SW 1271 (cell line): ENCODE measurements around the gene CITED2.
A peak's percentile ranks its signal among the peaks of the same experiment; 100 is the strongest.
"Not testable (repeated sequence)": the region's sequence is repeated elsewhere in the genome, so short reads cannot be mapped to it uniquely, and the experiment has no call there.

Experiments
- DNase-seq, 2 experiments: peaks; one replicate each; lab custom pipeline; 2025; lab: John Stamatoyannopoulos, UW

The CITED2 gene, protein sequence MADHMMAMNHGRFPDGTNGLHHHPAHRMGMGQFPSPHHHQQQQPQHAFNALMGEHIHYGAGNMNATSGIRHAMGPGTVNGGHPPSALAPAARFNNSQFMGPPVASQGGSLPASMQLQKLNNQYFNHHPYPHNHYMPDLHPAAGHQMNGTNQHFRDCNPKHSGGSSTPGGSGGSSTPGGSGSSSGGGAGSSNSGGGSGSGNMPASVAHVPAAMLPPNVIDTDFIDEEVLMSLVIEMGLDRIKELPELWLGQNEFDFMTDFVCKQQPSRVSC

DNA sequence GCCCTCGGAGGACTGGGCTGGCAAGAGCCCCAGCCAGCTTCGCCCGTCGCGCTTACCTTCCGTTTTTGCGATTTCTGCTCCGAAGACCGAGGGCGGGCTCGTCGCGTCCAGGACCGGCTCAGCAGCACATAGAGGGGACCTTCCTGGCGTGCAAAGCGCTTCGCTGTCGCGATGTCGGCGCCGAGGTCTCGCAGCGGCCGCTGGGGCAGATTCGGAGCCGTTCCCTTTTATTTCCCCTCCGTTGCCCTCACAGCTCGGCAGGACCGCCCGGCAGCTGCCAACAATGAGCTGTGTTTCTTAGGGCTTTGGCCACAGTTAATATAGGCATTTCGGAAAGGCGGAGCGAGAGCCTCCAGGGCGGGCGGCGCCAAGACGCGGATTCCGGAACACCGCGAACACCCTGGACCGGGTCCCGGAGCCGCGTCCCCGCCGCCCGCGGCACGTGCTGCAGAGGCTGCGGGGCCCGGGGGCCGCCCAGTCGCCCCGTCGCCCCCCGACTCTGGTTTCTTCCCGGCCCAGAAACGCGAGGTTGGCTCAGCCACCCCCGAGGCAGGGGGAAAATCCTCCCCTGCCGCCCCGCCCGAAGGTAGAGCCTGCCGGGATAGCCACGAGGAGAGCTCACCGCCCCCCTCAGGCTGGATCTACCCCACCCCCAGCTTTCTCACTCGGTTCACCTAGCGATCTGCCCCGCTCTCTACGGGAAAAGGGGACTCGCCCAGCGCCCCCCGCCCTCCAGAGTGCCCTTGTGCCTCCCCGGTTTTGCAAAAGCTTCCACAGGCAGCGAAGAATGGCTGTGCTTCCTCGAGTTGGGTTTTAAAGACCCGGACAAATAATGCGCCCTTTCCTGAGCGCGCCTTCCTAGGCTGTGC lies at the start of gene CITED2:
Gene CITED2 (minus strand): TSS at position 292 of the 869 bp plus-strand sequence. CDS start 704 bp downstream, outside the sequence.
- peak; percentile 65 to 88 for DNase-seq

DNA sequence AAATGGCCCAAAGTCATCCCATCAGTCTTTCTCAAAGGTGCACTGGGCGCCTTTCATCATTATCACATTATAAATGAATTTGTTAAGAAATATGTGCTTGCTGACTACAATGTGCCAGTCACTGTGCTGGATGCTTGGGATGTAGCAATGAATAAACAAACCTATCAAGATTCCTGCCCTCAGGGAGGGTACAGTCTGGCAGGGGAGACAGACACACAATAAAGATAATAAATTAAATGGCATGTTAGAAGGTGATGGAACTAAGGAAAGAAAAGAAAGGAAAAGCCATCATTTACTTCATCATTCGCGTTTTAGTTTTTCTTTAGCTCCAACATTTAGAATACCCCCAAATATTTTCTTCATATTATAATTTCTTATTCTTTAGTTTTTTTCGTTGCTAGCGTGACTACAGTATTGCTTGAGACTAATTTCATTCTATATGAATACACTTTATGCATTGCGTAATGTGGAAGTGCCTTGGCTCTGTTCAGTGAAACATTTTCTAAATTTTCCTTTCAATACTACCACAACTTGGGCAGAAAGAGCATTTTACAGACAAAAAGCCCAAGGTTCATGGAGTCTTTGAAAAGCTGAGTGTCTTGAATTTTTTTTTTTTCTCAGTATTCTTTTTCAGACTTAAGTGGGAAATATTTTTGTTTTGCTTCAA lies 48.7 kb upstream of the CITED2 start:
- no peak for DNase-seq

DNA sequence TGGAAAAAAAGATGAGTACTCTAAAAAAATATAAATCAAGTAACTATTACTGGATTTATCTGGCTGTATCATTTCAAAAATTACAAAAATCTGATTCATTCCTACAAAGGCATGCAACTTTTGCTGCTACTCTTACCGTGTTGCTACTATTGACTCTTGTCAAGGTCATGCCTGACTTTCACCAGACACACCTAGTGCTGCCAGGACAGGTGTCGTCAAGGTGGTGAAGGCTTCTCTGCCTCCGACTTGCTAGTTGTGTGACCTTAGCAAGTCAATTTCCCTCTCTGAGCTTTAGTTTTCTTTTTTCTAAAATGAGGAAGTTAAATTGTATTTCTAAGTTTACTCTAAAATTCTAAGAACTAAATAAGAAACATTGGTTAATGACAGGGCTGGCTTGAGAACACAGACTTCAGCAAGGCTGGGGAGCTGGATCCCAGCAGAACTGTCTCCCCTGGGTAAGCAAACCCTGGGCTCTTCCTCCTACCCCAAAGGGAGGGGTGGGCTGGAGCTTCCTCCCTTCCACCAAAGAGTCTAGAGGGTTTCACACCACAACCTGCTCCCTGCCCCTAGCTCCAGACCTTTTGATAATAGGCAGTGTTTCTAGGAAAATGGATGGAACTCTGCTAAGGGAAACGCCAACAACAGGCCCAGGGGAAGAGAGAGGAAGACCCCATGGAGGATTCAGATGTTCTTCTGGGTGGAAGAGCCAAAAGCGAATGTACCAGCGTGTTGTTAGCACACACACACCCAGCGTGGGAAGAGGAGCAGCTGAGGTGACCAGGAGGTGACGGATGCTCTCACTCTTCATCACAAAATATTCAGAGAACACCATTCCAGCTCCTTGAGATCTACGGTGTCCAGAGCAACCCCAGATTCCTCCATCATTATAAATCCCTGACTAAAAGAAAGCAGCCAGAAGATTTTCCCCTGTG lies 47.9 kb upstream of the CITED2 start:
- no peak for DNase-seq

DNA sequence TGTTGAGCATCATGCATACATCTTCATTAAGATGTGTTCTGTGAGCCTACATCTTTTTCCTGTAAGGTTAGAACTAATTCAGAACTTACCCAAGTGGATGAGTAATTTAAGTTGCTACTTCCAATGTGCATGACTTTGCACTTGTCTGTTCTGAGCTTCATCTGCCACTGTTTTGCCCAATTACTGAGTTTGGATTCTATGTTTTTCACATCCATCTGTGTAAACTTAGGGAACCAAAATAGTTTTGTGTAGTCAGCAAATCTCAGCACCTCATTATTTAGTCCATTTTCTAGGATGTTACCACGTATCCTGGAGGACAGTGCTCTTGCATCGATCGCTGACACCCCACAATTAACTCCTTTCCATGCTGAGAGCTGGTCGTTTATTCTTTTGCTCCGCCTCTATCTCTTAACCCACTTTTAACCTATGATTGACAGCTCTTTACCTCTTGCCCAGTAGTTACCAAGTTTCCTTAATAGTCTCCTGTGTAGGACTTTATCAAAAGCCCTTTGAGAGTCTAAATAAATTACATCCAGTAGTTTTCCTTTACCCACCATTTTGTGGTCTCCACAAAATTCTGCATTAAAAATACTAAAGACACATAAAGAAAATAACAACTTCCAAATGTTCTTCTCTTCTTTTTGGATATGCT lies 44.2 kb upstream of the CITED2 start:
- no peak for DNase-seq

DNA sequence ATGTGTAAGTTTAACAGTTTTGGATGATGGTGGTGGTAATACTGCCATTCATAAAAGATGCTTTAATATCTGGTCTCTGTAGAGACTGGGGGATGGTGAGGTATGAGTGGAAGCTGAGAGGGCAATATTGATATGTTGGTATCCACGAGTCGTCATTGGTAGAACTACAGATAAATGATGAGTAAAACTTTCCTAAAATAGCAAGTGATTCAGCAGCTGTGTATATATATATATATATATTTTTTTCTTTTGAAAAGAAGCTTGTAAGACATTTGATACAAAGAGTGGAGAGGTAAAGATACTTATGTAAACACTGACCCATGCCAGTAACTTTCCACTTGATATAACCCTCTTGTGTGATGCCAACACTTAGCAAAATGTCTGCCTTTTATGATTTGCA lies 41.7 kb upstream of the CITED2 start:
- no peak for DNase-seq

DNA sequence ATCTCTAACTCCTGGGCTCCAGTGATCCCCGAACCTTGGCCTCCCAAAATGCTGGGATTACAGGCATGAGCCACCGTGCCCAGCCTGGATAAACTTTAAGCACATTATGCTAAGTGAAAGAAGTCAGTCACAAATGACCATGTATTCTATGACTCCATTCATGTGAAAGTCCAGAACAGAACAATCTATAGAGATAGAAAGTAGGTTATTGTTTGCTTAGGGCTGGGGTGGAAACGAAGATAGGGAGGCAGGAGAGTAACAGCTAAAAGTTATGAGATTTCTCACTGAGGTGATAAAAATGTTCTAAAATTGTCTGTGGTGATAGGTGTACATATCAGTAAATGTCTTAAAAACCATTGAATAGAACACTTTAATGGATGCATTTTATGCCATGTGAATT lies 40.9 kb upstream of the CITED2 start:
- no peak for DNase-seq

DNA sequence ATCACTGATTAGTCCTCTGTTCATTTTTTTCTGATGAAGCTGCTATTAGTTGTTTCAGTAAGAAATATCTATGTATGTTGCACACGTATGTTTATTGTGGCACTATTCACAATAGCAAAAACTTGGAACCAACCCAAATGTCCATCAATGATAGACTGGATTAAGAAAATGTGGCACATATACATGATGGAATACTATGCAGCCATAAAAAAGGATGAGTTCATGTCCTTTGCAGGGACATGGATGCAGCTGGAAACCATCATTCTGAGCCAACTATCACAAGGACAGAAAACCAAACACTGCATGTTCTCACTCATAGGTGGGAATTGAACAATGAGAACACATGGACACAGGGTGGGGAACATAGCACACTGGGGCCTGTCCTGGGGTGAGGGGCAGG lies 37.7 kb upstream of the CITED2 start:
- not testable (repeated sequence) for DNase-seq

DNA sequence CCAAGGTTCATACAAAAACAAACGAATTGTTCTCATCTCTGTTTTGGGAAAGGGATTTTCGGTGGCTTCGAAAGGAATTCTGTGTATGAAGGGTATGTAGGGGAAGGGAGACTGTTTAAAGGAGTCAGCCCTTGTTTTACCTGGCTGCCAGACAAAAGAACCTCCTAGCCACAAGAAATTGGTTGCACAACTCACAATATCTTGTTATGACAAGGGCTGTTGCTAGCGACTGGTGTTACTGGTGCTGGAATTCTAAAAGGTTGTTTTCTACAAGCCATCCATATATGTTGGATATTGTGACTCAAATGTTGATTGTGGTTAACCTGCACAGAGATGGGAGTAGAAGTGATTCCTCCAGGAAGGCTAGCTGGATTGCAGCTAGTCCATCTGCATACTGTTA lies 34.6 kb upstream of the CITED2 start:
- no peak for DNase-seq

DNA sequence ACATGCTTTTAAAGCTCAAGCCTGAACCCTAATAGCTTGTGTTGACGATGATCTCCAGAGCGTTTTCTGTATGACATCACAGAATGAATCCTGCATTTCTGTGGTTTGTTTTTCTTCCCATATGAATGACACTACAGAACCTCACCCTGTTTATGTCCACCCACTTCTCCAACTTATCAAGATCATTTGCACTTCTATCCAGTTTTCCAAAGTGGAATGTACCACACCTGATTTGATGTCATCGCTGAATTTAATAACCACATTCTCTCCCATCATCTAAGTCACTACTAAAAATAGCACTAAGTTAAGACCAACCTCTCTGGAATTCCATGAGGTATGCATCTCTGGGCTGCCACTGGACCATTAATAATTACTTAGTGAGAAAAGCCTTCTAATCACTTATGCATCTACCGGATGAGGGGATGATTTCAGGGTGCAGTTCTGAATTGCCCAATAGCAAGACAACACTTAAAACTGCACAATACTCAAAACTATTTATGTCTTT lies 33.3 kb upstream of the CITED2 start:
- DNase-seq, result no peak

DNA sequence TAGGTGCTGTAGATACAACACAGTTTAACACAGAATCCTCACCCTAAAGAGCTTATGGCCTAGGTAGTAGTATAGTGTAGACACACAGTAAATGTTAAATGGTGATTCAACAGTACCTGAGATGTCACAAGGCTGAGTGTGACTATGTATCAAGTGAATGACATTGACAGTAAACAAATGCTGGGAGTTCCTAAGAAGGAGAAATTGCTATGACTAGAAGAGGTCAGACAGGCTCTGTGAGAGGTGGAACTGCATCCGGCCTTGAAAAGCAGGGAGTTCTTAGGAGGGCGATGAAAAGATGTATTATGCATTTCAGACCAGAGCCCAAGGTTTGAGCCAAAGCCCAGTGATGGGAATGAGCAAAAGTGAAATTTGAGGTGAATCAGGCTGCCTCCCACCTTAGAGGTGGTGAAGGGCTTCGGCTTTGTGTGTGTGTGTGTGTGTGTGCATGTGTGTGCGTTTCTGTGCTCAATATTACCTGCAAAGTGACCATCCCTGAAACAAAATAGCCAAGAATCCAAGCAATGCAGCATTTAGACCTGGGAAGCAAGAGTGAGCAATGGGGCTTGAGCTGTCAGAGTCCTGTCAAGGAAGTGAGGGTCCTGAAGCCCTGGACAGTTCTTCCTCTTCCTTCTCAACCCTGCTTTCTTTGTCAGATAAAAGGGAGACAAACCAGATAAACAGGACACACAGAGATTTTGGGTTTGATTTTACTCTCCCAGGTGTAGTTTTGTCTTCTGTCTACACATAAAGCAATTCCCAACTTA lies 32.3 kb upstream of the CITED2 start:
- no peak for DNase-seq

DNA sequence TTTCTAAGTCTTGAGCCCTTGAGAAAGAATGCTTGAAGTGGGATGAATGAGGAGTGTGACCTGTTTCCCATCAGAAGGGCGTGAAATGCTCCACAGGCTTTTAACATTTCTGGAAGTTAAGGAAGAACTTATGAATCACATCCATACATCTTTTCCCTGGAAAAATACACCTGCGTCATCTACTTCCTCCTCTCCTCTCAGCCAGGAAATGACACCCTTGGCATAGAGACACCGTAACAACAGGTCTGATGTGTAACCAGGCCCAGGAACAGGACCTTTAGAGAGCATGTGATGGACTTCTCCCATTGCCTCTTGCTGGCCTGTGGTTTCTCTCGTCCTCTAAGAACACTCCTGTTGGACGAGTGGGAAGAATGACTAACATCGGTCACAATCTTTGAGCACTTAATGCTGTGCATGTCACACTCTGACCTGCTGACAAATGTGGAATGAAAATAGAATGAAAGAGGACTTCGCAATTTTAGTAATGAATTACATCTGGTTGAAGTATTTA lies 28.5 kb upstream of the CITED2 start:
- DNase-seq, result no peak

DNA sequence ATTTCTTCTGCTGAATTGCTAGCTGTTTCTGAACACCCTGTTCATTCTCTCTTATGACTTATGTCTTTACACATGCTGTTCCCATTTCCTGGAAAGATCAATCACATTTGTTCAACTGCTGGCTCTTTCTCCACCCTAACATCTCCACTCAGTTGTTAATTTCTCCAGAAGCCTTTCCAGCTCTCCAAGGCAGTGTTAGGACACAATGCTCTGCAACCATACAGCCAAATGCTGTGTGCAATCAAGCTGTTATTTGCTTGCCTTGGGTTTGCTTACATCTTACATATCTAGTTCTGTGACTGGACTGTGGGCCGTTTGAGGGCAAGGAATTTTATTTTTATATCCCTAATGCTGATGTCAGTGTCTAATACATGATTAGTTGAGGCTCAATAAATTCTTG lies 24.2 kb upstream of the CITED2 start:
- DNase-seq, result no peak

DNA sequence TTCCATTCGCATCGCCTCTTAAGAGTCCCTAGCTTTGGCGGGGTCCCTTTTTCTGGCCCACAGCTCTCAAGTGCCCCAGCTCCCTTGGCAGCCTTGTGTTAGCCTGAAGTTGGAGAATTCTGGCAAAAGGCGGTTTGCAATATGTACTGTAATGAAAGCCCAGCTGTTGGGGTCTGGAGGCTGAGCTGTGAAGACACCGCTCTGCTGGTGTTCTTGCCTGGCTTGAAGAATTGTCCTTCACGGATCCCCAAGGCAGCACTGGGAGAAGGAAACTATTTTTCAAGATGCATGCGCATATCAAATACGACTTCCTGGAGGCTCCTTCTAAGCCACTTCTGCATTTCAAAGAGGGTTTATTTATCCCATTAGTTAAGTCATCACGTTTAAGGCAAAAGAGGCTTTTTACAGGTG lies 21.4 kb upstream of the CITED2 start:
- DNase-seq, result no peak

DNA sequence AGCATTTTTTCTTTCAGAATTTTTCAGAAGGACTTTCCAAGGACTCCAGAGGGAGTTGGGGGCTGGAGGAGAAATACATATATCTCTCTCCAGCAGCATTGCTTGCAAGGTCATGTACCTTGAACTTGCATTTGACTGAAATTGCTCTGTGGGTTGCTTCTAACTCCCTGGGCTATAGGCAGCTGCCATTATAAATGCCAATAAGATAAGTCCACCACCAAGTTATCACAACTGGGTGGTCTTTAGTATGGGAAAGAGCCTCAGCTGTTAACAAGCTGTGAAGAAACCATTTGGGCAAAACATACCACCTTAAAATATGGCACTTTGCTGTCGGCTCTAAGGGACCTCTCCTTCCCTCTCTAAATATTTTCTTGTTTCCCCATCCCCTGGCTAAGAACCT lies 20.9 kb upstream of the CITED2 start:
- no peak for DNase-seq

DNA sequence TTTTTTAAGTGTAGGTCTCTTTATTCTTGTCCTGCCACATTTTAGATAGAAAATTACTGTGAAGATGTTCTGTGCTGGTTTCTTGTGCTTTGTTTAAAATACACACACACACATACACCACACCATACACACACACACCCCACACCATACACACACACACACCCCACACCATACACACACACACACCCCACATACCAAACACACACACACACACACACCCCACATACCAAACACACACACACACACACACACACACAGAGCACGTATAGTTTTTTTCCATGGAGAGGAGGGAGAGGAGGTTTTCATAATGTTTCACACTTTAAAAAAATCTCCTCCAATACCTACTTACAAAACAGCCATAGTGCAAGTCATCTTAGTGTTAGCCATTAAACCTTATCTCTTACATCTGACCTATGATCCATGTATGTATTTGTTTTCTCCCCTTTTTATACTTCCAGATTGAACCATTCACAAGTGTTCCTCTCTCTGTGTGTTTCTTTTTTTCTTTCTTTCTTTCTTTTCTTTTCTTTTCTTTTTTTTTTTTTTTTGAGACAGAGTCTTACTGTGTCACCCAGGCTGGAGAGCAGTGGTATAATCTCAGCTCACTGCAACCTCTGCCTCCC lies 19.7 kb upstream of the CITED2 start:
- no peak for DNase-seq

DNA sequence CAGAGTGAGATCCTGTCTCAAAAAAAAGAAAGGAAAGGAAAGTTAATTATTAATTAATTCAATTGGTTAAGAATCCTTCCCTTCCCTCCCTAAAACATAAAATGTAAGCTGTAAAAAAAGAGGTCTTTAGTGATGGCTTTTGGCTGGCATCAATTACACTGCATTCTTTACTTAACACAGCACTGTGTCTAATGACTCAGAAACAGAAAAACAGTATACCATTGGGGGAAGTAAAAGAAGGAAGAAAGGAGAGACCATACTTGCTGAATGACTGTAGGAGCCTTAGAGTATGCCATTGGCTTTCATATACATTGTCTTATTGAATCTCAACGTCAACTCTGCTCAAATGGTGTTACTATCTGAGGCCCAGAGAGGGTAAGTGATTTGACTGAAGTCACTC lies 18.3 kb upstream of the CITED2 start:
- no peak for DNase-seq

DNA sequence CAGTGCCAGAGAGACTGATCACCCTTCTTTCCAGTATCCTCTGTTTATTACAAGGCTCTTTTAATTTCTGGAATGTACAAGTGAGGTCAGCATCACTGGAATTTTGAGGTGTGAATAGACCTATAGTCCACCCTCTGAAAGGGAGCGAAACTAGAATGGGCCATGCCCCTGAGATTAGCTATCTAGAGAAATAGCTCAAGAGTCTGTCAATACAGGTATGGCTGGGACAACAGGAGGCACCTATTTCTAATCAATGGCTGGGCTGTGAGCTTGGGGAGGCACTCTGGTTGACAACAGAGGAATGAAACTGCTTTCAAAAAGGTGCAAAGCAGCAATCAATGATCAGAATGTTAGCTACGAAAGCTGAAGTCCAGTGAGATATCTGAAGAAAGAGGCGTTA lies 17.3 kb upstream of the CITED2 start:
- no peak for DNase-seq

DNA sequence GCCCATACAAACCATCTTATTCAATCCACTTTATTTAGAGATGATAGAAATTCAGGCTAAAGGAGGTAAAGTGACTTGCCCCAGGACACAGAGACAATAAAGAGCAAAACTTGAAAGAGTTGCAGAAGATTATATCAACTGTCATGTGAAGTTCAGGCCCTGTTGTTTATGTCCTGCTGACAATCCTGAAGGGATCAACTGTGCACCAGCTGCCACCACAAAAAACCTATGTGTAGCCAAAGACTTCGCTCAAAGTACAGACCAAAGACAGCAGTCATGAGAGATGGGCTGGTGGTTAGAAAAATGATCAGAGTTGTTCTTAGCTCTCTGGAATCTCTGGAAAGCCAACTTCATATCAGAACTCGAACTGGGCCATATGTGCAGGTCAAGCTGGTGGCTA lies 16.0 kb upstream of the CITED2 start:
- no peak for DNase-seq

DNA sequence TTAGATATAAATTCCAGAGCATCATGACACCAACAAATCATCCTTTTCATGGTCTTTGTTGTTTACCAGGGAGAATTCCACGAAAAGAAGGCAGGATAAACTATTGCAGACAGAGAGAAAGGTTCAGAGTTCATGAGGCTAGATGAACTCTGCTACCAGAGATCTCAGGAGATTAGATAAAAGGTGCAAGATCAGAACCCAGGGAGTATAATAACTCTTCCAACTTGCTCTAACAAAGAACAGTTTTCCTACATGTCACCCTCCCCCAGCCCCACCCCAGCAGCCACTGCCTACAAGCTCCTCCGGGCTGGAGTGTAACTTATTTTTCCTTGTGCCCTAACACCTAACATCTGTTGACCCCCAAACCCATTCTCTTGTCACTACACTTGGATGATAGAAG lies 13.9 kb upstream of the CITED2 start:
- DNase-seq, result no peak

DNA sequence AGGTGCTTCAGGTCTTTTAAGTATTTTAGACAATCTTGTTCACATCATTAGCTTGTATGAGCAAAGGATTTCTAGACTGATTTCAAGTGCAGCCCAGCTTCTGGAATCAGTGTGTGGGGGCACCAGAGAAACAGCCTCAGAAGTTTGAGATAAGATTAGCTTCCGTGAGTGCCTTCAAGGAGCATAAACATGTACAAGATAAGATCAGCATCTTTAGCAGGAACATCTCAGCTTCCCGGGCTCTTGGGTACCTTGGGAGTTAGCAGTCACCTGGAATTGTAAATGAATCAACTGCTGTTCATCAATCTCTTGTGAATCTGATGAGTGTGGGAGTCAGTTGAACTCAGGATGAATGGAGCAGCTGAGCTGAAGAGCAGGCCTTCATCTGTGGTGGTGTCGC lies 12.0 kb upstream of the CITED2 start:
- no peak for DNase-seq
